Measurements from ENCODE around the gene ZSCAN10.

DNA sequence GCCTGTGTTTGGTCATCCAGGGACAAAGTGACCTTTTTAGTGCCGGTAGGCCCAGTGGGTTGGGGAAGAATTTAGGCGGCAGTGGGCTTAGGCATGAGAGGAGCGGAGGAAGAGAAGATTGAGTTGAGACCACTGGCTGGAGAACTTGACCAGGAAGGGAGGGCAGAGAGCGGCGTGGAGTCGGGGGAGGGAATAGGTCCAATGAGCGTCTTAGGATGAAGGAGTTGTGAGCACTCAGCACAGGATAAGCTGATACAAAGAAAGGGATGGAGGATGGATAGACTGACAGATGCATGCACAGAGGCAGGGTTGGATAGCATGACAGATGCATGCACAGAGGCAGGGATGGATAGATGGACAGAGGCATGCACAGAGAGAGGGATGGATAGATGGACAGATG, 25.6 kb downstream of the ZSCAN10 start:
- no peak for TF ChIP-seq CTCF (IDR thresholded peaks at IDR 0.05 in 2 of 3, conservative IDR thresholded peaks at IDR 0.05 in 1 of 3; ENCODE audit: borderline replicate concordance in 1 of 3, insufficient read depth in 1 of 3, low read depth in 2 of 3, low read length in 2 of 3)
- no peak for TF ChIP-seq ELF1 (IDR thresholded peaks at IDR 0.05; ENCODE audit: borderline replicate concordance, low read depth)

All from HCT116 (cell line).